ENCODE results near the gene TMBIM4. TPM values are rescaled to one million over a fixed set of nuclear protein-coding genes. Genes with fewer than 3 reads are reported as not detected.

The TMBIM4 gene
- total RNA-seq, 1 experiment from 2014 or later: 51.1 TPM

- DNase-seq (ENCODE audit: low read depth, low spot score): no peak
- no peaks in the 10 kb centered on the region for H3K79me2 ChIP-seq (ENCODE audit: insufficient read depth, low read length)
- no peaks in the 10 kb centered on the region for H3K36me3 ChIP-seq (ENCODE audit: control insufficient read depth in 1 of 2, insufficient read depth in 2 of 2, low read length in 2 of 2)
- H3K27me3 ChIP-seq (ENCODE audit: insufficient read depth, low read length): no peaks in the 10 kb centered on the region
- RAD21 ChIA-PET (ENCODE audit: low non-redundant PET in 1 of 2, low total read pairs in 2 of 2, uncharacterized antibody in 2 of 2, unreplicated experiment in 2 of 2): no interaction called here
- TF ChIP-seq FOSL1 (IDR thresholded peaks at IDR 0.05; ENCODE audit: low read depth): no peak
- no peak for TF ChIP-seq JUND (IDR thresholded peaks at IDR 0.05)
- no peak for TF ChIP-seq EZH2phosphoT487 (IDR thresholded peaks at IDR 0.05; ENCODE audit: borderline replicate concordance)
- no peak for TF ChIP-seq ZBTB33 (IDR thresholded peaks at IDR 0.05; ENCODE audit: extremely low read depth, insufficient replicate concordance, low read length)
- ATAC-seq: no peak
- H3K4me3 ChIP-seq (replicated peaks in 1 of 2; ENCODE audit: low read depth in 1 of 2, low read length in 2 of 2): no peak overlapping the region
- H3K9me3 ChIP-seq (ENCODE audit: control insufficient read depth in 1 of 2, insufficient read depth in 1 of 2, low read depth in 1 of 2, low read length in 2 of 2): no peaks in the 10 kb centered on the region
- H3K4me2 ChIP-seq (ENCODE audit: low read length): no peak overlapping the region
- CTCF ChIA-PET: interaction anchor here (1.7 kb wide), 1 partner anchor 22 kb away, joined by 4 read pairs; the partner anchor contains the start of gene TMBIM4
- no peak overlapping the region for H3K9ac ChIP-seq (ENCODE audit: low read length)
- H3K27ac ChIP-seq (ENCODE audit: low read depth, low read length): no peak overlapping the region
- no peaks in the 10 kb centered on the region for H3K4me1 ChIP-seq (ENCODE audit: control insufficient read depth in 1 of 2, insufficient read depth in 2 of 2, low read length in 2 of 2)
- intact Hi-C loops (cut with micrococcal nuclease): no loop called here
- no peaks in the 10 kb centered on the region for H4K20me1 ChIP-seq (ENCODE audit: insufficient read depth)
- no peaks in the 10 kb centered on the region; the same call in 1 of the 2 replicates for H3K9me2 ChIP-seq (ENCODE audit: insufficient read depth)
- no peak overlapping the region for H2AFZ ChIP-seq (ENCODE audit: low read depth, low read length, poor library complexity, severe bottlenecking)
- POLR2A ChIA-PET: interaction anchor here (0.7 to 2.3 kb wide), 2 partner anchors 15 to 22 kb away, joined by 3 to 11 read pairs; partner anchors contain the start of gene TMBIM4
- BruUV-seq (replicated peaks): no TSS peak
These were observed 21.8 kb upstream of the TMBIM4 start for GRCh38 chr12:66191547-66192126.
